GM12801 (cell line): Measurements from ENCODE around the gene PMEPA1.

Source experiments
- CTCF ChIP-seq: IDR thresholded peaks from one replicate; pipeline ENCODE4 v1.5.1; 2011; ENCODE audit warnings: control low read depth; ENCODE audit not compliant: insufficient read length; ENCODE audit errors: extremely low read depth

PMEPA1 gene

GRCh38 chr20:57698116-57698866 lies 11.5 kb downstream of the PMEPA1 start:
- no peak for TF ChIP-seq CTCF

GRCh38 chr20:57697543-57697942 lies 12.3 kb downstream of the PMEPA1 start:
- no peak for TF ChIP-seq CTCF

- TF ChIP-seq CTCF, result no peak
These were observed 13.3 kb downstream of the PMEPA1 start for GRCh38 chr20:57696401-57696961.

- no peak for TF ChIP-seq CTCF
These were observed 13.9 kb downstream of the PMEPA1 start for GRCh38 chr20:57695940-57696339.

- no peak for TF ChIP-seq CTCF
These were observed 14.8 kb downstream of the PMEPA1 start for GRCh38 chr20:57695012-57695411.

- no peak for TF ChIP-seq CTCF
These were observed 15.3 kb downstream of the PMEPA1 start for GRCh38 chr20:57694481-57694880.

- no peak for TF ChIP-seq CTCF
These were observed 16.0 kb downstream of the PMEPA1 start for GRCh38 chr20:57693670-57694329.
